GM18507 (cell line): ENCODE results near the gene PHLDA2.

Experiments
- DNase-seq: peaks from one replicate; pipeline ENCODE4 v3.0.0; 2011; ENCODE audit warnings: low read depth; ENCODE audit not compliant: insufficient read length; ENCODE audit errors: extremely low spot score
- FAIRE-seq: peaks from 2 replicates; lab custom pipeline; 2011; peaks lifted over from hg19 to GRCh38; lab: Jason Lieb, UNC

The PHLDA2 gene

GRCh38 chr11:2931771-2932738, 2.8 kb upstream of the PHLDA2 start:
- FAIRE-seq (no peak), DNase-seq (no peak)

GRCh38 chr11:2931420-2931746, 2.2 kb upstream of the PHLDA2 start:
- FAIRE-seq (no peak), DNase-seq (no peak)

GRCh38 chr11:2930704-2931419, 1.6 kb upstream of the PHLDA2 start:
- peak; percentile 48 for DNase-seq
- peak; percentile 24 for FAIRE-seq

GRCh38 chr11:2929950-2930703, 907 bp upstream of the PHLDA2 start:
- DNase-seq (peak; percentile 45), FAIRE-seq (peak; percentile 39)

- FAIRE-seq = no peak
- no peak for DNase-seq
Observed at GRCh38 chr11:2929531-2929949, 320 bp upstream of the PHLDA2 start.

- no peak for DNase-seq
- no peak for FAIRE-seq
Observed at GRCh38 chr11:2927851-2928604, 1.2 kb downstream of the PHLDA2 start.

GRCh38 chr11:2927121-2927800, 2.0 kb downstream of the PHLDA2 start:
- FAIRE-seq (no peak), DNase-seq (no peak)

GRCh38 chr11:2926611-2927051, 2.6 kb downstream of the PHLDA2 start:
- FAIRE-seq = no peak
- DNase-seq = no peak

- DNase-seq (no peak), FAIRE-seq (no peak)
Observed at GRCh38 chr11:2924821-2925675, 4.2 kb downstream of the PHLDA2 start.

- DNase-seq (no peak), FAIRE-seq (no peak)
Observed at GRCh38 chr11:2924381-2924780, 4.8 kb downstream of the PHLDA2 start.

GRCh38 chr11:2923446-2924375, 5.5 kb downstream of the PHLDA2 start:
- FAIRE-seq (no peak), DNase-seq (no peak)

- FAIRE-seq = no peak
- no peak for DNase-seq
Observed at GRCh38 chr11:2922655-2923054, 6.6 kb downstream of the PHLDA2 start.

GRCh38 chr11:2921742-2922493, 7.3 kb downstream of the PHLDA2 start:
- no peak for FAIRE-seq

GRCh38 chr11:2921261-2921660, 8.0 kb downstream of the PHLDA2 start:
- DNase-seq = no peak
- no peak for FAIRE-seq

More at GRCh38 chr11:2921742-2922493, 7.3 kb downstream of the PHLDA2 start:
- no peak for DNase-seq

- FAIRE-seq = no peak
- DNase-seq = no peak
Observed at GRCh38 chr11:2920343-2920742, 8.9 kb downstream of the PHLDA2 start.

- DNase-seq (no peak), FAIRE-seq (no peak)
Observed at GRCh38 chr11:2919837-2920236, 9.4 kb downstream of the PHLDA2 start.
